Spleen (tissue), 11 donors: ENCODE data around the gene AP4E1. TPM values are rescaled to one million over a fixed set of nuclear protein-coding genes. Genes with fewer than 3 reads are reported as not detected.
"Not testable (repeated sequence)": the region's sequence is repeated elsewhere in the genome, so short reads cannot be mapped to it uniquely, and the experiment has no call there.

Experiments used
- DNase-seq: peaks from one replicate; pipeline ENCODE4 v3.0.0-alpha.2; 2020
- H3K27ac ChIP-seq, 8 donors: fragments of 200-600 bp; sonication (generic) in 7 of 8; 1 replicate in 4 of 8; 2 replicates in 4 of 8; pipeline versions ENCODE4 v1.5.0 to v1.8.0; 2016 to 2021; ENCODE audit warnings: inconsistent platforms in 4 of 8, mild to moderate bottlenecking in 4 of 8, moderate library complexity in 1 of 8
- H3K27me3 ChIP-seq, 7 donors: fragments of 200-600 bp; sonication (generic) in 6 of 7; replicated peaks in 1 of 7; 1 replicate in 4 of 7; 2 replicates in 3 of 7; pipeline versions ENCODE4 v1.5.0 to v1.8.0; 2016 to 2021; ENCODE audit warnings: inconsistent platforms in 3 of 7, mild to moderate bottlenecking in 1 of 7
- H3K36me3 ChIP-seq, 6 donors: fragments of 200-600 bp; sonication (generic) in 5 of 6; 1 replicate in 4 of 6; 2 replicates in 2 of 6; pipeline versions ENCODE4 v1.5.0 to v1.8.0; 2016 to 2021; ENCODE audit warnings: inconsistent platforms in 2 of 6
- H3K4me1 ChIP-seq, 6 donors: fragments of 200-600 bp; sonication (generic) in 5 of 6; 1 replicate in 3 of 6; 2 replicates in 3 of 6; pipeline versions ENCODE4 v1.5.0 to v1.8.0; 2016 to 2021; ENCODE audit warnings: inconsistent platforms in 3 of 6
- H3K4me3 ChIP-seq, 8 donors: fragments of 200-600 bp; sonication (generic) in 7 of 8; 1 replicate in 4 of 8; 2 replicates in 4 of 8; pipeline versions ENCODE4 v1.5.0 to v1.8.0; 2016 to 2021; ENCODE audit warnings: inconsistent platforms in 4 of 8, mild to moderate bottlenecking in 4 of 8, moderate library complexity in 2 of 8
- H3K9me3 ChIP-seq, 8 donors: fragments of 200-600 bp; sonication (generic) in 7 of 8; 1 replicate in 4 of 8; 2 replicates in 4 of 8; pipeline versions ENCODE4 v1.5.0 to v1.8.0; 2016 to 2021; ENCODE audit warnings: inconsistent platforms in 4 of 8
- POLR2A ChIP-seq, 3 donors: fragments of 450-650 bp; IDR thresholded peaks; one replicate each; pipeline ENCODE4 v1.5.1; 2017; ENCODE audit warnings: antibody characterized with exemption in 3 of 3, mild to moderate bottlenecking in 1 of 3
- POLR2AphosphoS5 ChIP-seq, 3 donors: sonication (generic); formaldehyde crosslinking; IDR thresholded peaks; one replicate each; pipeline ENCODE4 v1.5.1; 2017; ENCODE audit warnings: antibody characterized with exemption in 3 of 3
- WGBS, 5 donors: extraction: QIAGEN DNeasy Blood & Tissue Kit in 3 of 5; methylation state at CpG; one replicate each; pipeline versions ENCODE4 v1.1.5 to v1.1.7; 2013 to 2018; 5-methylcytosine and 5-hydroxymethylcytosine counted together
- intact Hi-C: fragments of 100-400 bp; cut with DNase I; formaldehyde crosslinking; loops from one replicate; pipeline ENCODE4 v1.15.0; 2023; ENCODE audit warnings: low total_unique reads
- polyA plus RNA-seq, 3 donors: library from polyadenylated mRNA; stranded (reverse); fragments of 200-250 nt; gene quantifications; one replicate each; pipeline ENCODE4 v1.2.1, GENCODE V29; 2013
- total RNA-seq, 7 donors: library from RNA; depleted of rRNA in 3 of 7; stranded (reverse); fragments of >200 nt in 3 of 7; fragmentation: NEBNext Ultra II Directional in 4 of 7; extraction: Animal tissue kit (Norgen Biotek cat#: 25700) in 4 of 7; gene quantifications; one replicate each; pipeline versions ENCODE4 v1.1.0 to v1.2.1, GENCODE V29; 2016 to 2021
- TF ChIP-seq, protein P1 (sequence below), 11 experiments: fragments of 200-600 bp in 7 of 11; fragments of 450-650 bp in 4 of 11; sonication (generic) in 4 of 11; IDR thresholded peaks in 8 of 11; conservative IDR thresholded peaks in 3 of 11; 1 replicate in 7 of 11; 2 replicates in 4 of 11; pipeline versions ENCODE4 v1.4.0 to v1.8.0; 2016 to 2021; ENCODE audit warnings: antibody characterized with exemption in 11 of 11, inconsistent platforms in 4 of 11, mild to moderate bottlenecking in 1 of 11
- donor health status: healthy with polysubstance abuse.
- donor health status: DM: no; HTN: no; CAD: no; lungs with moderate emphysema.
- donor health status: DM: no; HTN: no; CAD: no.
- donor health status: Bipolar disorder and iron deficiency.
- donor health status: healthy.
- donor health status: DM: no; HTN: no; CAD: no.
- donor health status: DM: yes; HTN: yes; CAD: no.

Gene AP4E1
- total and polyA plus RNA-seq, 10 donors, result 2.1 to 17.4 (median 13.3) TPM

- no peak for DNase-seq
- WGBS, 5 donors, result 86 to 96% (median 94%) methylated on average over 5 of the region's 5 CpGs
- TF ChIP-seq, protein P1, sequence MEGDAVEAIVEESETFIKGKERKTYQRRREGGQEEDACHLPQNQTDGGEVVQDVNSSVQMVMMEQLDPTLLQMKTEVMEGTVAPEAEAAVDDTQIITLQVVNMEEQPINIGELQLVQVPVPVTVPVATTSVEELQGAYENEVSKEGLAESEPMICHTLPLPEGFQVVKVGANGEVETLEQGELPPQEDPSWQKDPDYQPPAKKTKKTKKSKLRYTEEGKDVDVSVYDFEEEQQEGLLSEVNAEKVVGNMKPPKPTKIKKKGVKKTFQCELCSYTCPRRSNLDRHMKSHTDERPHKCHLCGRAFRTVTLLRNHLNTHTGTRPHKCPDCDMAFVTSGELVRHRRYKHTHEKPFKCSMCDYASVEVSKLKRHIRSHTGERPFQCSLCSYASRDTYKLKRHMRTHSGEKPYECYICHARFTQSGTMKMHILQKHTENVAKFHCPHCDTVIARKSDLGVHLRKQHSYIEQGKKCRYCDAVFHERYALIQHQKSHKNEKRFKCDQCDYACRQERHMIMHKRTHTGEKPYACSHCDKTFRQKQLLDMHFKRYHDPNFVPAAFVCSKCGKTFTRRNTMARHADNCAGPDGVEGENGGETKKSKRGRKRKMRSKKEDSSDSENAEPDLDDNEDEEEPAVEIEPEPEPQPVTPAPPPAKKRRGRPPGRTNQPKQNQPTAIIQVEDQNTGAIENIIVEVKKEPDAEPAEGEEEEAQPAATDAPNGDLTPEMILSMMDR (IDR thresholded peaks at IDR 0.05 in 8 of 11, conservative IDR thresholded peaks at IDR 0.05 in 3 of 11), result no peak
- no peak for TF ChIP-seq POLR2A (IDR thresholded peaks at IDR 0.05)
- no peak for TF ChIP-seq POLR2AphosphoS5 (IDR thresholded peaks at IDR 0.05)
These were observed 42.7 kb upstream of the AP4E1 start for GRCh38 chr15:50865515-50866353.

GRCh38 chr15:50871832-50872231 lies 36.7 kb upstream of the AP4E1 start:
- Histone ChIP-seq H3K4me3 (no peak overlapping the region), H3K27me3 (no peaks in the 10 kb centered on the region), H3K4me1 (peaks cover 0 to 27% (median 14%) of the 10 kb centered on the region in 6 donors), H3K36me3 (no peaks in the 10 kb centered on the region), H3K9me3 (no peaks in the 10 kb centered on the region), H3K27ac (no peak overlapping the region)
- DNase-seq, result no peak
- no peak for TF ChIP-seq POLR2AphosphoS5 (IDR thresholded peaks at IDR 0.05)
- TF ChIP-seq, protein P1 (IDR thresholded peaks at IDR 0.05 in 8 of 11, conservative IDR thresholded peaks at IDR 0.05 in 3 of 11), result no peak
- TF ChIP-seq POLR2A (IDR thresholded peaks at IDR 0.05), result no peak
- 88 to 100% (median 92%) methylated on average over 1 of the region's 1 CpG for WGBS, 5 donors
- intact Hi-C loops, result loop anchor here (10.0 kb wide), 1 partner anchor 107 kb away; the partner anchor contains the start of gene SPPL2A

More at GRCh38 chr15:50865515-50866353, 42.7 kb upstream of the AP4E1 start:
- Histone ChIP-seq H3K4me1 (no peaks in the 10 kb centered on the region), H3K27ac (no peak overlapping the region), H3K36me3 (no peaks in the 10 kb centered on the region), H3K27me3 (no peaks in the 10 kb centered on the region), H3K4me3 (no peak overlapping the region), H3K9me3 (no peaks in the 10 kb centered on the region)
- intact Hi-C loops, result no loop called here

DNA sequence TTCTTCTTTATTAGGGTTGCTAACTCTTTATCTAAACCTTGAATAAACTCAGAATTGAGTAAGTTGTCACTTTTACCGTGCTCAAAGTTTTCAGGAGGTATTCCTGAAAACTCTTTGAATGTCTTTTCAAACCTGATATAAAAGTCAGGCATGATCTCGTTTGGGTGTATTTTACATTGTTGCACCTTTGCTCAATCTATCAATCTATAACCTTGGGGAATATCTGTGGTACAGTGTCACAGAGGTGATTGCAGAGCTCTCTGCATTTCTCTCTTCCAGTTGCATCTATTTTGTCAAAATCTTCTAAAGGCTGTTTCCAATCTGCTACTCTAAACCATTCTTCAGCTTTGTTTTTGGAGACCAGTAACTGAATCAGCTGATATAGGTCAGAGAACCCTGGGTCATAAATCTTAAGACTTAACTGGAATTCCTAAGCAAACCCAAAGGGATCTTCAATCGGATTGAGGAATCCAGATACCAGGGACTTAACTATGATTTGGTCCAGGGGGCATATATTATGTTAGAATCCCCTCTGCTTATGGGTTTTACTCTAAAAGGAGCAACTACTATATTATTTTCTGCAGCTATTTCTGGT lies 35.6 kb upstream of the AP4E1 start:
- intact Hi-C loops, result loop anchor here (10.0 kb wide), 1 partner anchor 108 kb away; the partner anchor contains the start of gene SPPL2A
- 72 to 85% (median 82%) methylated on average over 3 of the region's 3 CpGs for WGBS, 5 donors
- H3K36me3 ChIP-seq, result no peaks in the 10 kb centered on the region
- no peak overlapping the region for H3K4me3 ChIP-seq
- H3K9me3 ChIP-seq, result no peaks in the 10 kb centered on the region
- H3K27me3 ChIP-seq, result no peaks in the 10 kb centered on the region
- TF ChIP-seq, protein P1 (IDR thresholded peaks at IDR 0.05 in 8 of 11, conservative IDR thresholded peaks at IDR 0.05 in 3 of 11), result no peak
- TF ChIP-seq POLR2AphosphoS5 (IDR thresholded peaks at IDR 0.05) (no peak), POLR2A (IDR thresholded peaks at IDR 0.05) (no peak)
- H3K27ac ChIP-seq, result no peak overlapping the region
- no peak for DNase-seq
- H3K4me1 ChIP-seq, result peaks cover 0 to 35% (median 20%) of the 10 kb centered on the region in 6 donors

DNA sequence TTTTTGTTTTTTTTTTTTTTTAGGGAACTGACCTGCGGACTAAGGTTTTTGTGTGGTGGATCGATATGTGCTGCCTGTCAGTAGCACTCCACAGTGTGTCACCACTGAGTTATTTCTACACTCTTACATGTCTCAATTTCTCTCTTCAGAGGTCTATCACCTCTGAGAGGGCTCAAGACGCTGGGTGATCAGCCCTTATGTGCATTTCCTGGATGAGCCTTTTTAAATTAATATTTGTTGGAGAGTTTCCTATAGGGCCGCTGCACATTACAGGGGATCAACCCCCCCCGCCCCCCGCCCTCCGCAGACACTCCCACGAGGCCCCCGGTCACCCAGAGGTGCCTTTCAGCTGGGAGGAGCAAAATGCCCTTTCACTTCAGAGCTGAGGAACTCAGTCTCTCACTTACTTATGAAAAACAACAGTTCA lies 34.5 kb upstream of the AP4E1 start:
- DNase-seq, result no peak
- TF ChIP-seq POLR2AphosphoS5 (IDR thresholded peaks at IDR 0.05) (no peak), POLR2A (IDR thresholded peaks at IDR 0.05) (no peak)
- TF ChIP-seq, protein P1 (IDR thresholded peaks at IDR 0.05 in 8 of 11, conservative IDR thresholded peaks at IDR 0.05 in 3 of 11), result no peak
- Histone ChIP-seq H3K9me3 (no peaks in the 10 kb centered on the region), H3K27ac (peak overlapping the region in 5 of 8 donors; percentile 9 to 21 (median 11)), H3K4me3 (peak overlapping the region in 2 of 8 donors; percentile 6 to 50), H3K27me3 (no peaks in the 10 kb centered on the region), H3K4me1 (peaks cover 0 to 39% (median 22%) of the 10 kb centered on the region in 6 donors), H3K36me3 (no peaks in the 10 kb centered on the region)
- intact Hi-C loops, result loop anchor here (10.0 kb wide), 1 partner anchor 109 kb away; the partner anchor contains the start of gene SPPL2A
- 30 to 47% (median 36%) methylated on average over 8 to 9 of the region's 9 CpGs for WGBS, 5 donors

DNA sequence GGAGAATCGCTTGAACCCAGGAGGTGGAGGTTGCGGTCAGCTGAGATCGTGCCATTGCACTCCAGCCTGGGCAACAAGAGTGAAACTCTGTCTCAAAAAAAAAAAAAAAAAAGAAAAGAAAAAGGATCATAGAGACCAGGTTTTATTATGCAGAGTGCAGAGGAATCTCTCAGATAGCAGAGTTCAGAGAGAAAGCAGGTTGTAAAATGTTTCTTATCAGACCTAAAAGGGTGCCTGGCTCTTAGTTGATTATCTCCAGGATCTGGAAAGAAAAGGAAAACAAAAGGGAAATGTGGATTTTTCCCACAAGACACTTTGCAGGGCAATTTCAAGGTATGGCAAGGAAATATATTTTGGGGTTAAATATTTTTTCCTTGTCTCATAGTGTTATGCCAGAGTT lies 33.2 kb upstream of the AP4E1 start:
- H3K36me3 ChIP-seq, H3K4me3 ChIP-seq, DNase-seq, H3K9me3 ChIP-seq, H3K27ac ChIP-seq, H3K27me3 ChIP-seq: not testable (repeated sequence)
- H3K4me1 ChIP-seq, result peaks cover 0 to 51% (median 25%) of the 10 kb centered on the region in 6 donors
- intact Hi-C loops, result loop anchor here (10.0 kb wide), 1 partner anchor 110 kb away; the partner anchor contains the start of gene SPPL2A
- WGBS, 5 donors, result 88 to 97% (median 97%) methylated on average over 3 of the region's 3 CpGs
